HEK293 (cell line): ENCODE data around the gene ZNF337.

Experiments
- CTCF ChIA-PET: fragments of 350-600 bp; formaldehyde crosslinking; extraction: SDS; loops from one replicate; lab custom pipeline; 2021; ENCODE audit warnings: antibody characterized with exemption; lab: Yijun Ruan, JAX
- POLR2A ChIA-PET: fragments of 300-600 bp; formaldehyde crosslinking; extraction: SDS; loops from one replicate; lab custom pipeline; 2020; ENCODE audit warnings: antibody characterized with exemption, inconsistent platforms; lab: Yijun Ruan, JAX
- H3K27ac ChIP-seq: fragments of 200-500 bp; sonication (Bioruptor generic); 2 replicates; pipeline ENCODE4 v1.5.1; 2014; ENCODE audit warnings: low read depth, low read length, control low read depth, inconsistent platforms; ENCODE audit errors: extremely low read depth
- H3K36me3 ChIP-seq, 2 experiments: fragments of 200-500 bp in 1 of 2; sonication (Bioruptor generic) in 1 of 2; 1 replicate in 1 of 2; 2 replicates in 1 of 2; pipeline ENCODE4 v1.5.1; 2014 to 2017; ENCODE audit warnings: inconsistent platforms in 2 of 2, low read length in 2 of 2; ENCODE audit not compliant: control insufficient read depth in 2 of 2, insufficient read depth in 1 of 2
- H3K4me1 ChIP-seq: fragments of 200-500 bp; sonication (Bioruptor generic); 2 replicates; pipeline ENCODE4 v1.5.1; 2014; ENCODE audit warnings: mild to moderate bottlenecking, low read length, inconsistent platforms; ENCODE audit not compliant: control insufficient read depth, insufficient read depth
- H3K4me3 ChIP-seq: 2 replicates; pipeline ENCODE4 v1.5.1; 2011; ENCODE audit warnings: low read depth, mild to moderate bottlenecking, control low read depth, low read length, moderate library complexity
- H3K9me3 ChIP-seq: fragments of 200-500 bp; sonication (Bioruptor generic); 2 replicates; pipeline ENCODE4 v1.5.1; 2014; ENCODE audit warnings: low read depth, low read length, inconsistent platforms; ENCODE audit not compliant: control insufficient read depth, insufficient read depth
- AEBP2 ChIP-seq: fragments of 450-650 bp; formaldehyde crosslinking; IDR thresholded peaks from 2 replicates; pipeline ENCODE4 v1.5.1; 2016; ENCODE audit warnings: missing biosample characterization, missing genetic modification characterization, borderline replicate concordance
- BCL11A ChIP-seq: fragments of 450-650 bp; formaldehyde crosslinking; IDR thresholded peaks from 2 replicates; pipeline ENCODE4 v1.5.1; 2016; ENCODE audit warnings: low read depth, missing biosample characterization, missing genetic modification characterization
- FEZF1 ChIP-seq: fragments of 450-650 bp; formaldehyde crosslinking; IDR thresholded peaks from 2 replicates; pipeline ENCODE4 v1.5.1; 2016; ENCODE audit warnings: missing biosample characterization, missing genetic modification characterization
- IKZF3 ChIP-seq: fragments of 450-650 bp; IDR thresholded peaks from 2 replicates; pipeline ENCODE4 v1.5.0; 2018; ENCODE audit warnings: missing biosample characterization, mild to moderate bottlenecking, missing genetic modification characterization, moderate library complexity
- INSM2 ChIP-seq: fragments of 450-650 bp; formaldehyde crosslinking; IDR thresholded peaks from 2 replicates; pipeline ENCODE4 v1.5.1; 2016; ENCODE audit warnings: missing biosample characterization, missing genetic modification characterization
- KLF8 ChIP-seq: fragments of 450-650 bp; formaldehyde crosslinking; IDR thresholded peaks from 2 replicates; pipeline ENCODE4 v1.5.1; 2016; ENCODE audit warnings: missing biosample characterization, missing genetic modification characterization
- MZF1 ChIP-seq: fragments of 450-650 bp; formaldehyde crosslinking; IDR thresholded peaks from 2 replicates; pipeline ENCODE4 v1.5.1; 2017; ENCODE audit warnings: missing biosample characterization, missing genetic modification characterization, borderline replicate concordance
- PATZ1 ChIP-seq: fragments of 450-650 bp; formaldehyde crosslinking; IDR thresholded peaks from 2 replicates; pipeline ENCODE4 v1.5.1; 2016; ENCODE audit warnings: missing biosample characterization, missing genetic modification characterization
- ZBTB1 ChIP-seq: fragments of 450-650 bp; formaldehyde crosslinking; IDR thresholded peaks from 2 replicates; pipeline ENCODE4 v1.5.1; 2016; ENCODE audit warnings: missing biosample characterization, missing genetic modification characterization
- ZBTB7A ChIP-seq: fragments of 450-650 bp; formaldehyde crosslinking; IDR thresholded peaks from 2 replicates; pipeline ENCODE4 v1.5.1; 2016; ENCODE audit warnings: low read depth, missing biosample characterization, missing genetic modification characterization
- ZNF132 ChIP-seq: fragments of 450-650 bp; formaldehyde crosslinking; IDR thresholded peaks from 2 replicates; pipeline ENCODE4 v1.5.1; 2017; ENCODE audit warnings: missing biosample characterization, missing genetic modification characterization, borderline replicate concordance
- ZNF169 ChIP-seq: fragments of 450-650 bp; formaldehyde crosslinking; IDR thresholded peaks from 2 replicates; pipeline ENCODE4 v1.5.1; 2016; ENCODE audit warnings: missing biosample characterization, missing genetic modification characterization
- ZNF211 ChIP-seq: fragments of 450-650 bp; formaldehyde crosslinking; IDR thresholded peaks from 2 replicates; pipeline ENCODE4 v1.5.1; 2016; ENCODE audit warnings: low read depth, missing biosample characterization, missing genetic modification characterization
- ZNF24 ChIP-seq: fragments of 450-650 bp; formaldehyde crosslinking; IDR thresholded peaks from 2 replicates; pipeline ENCODE4 v1.5.1; 2016; ENCODE audit warnings: missing biosample characterization, missing genetic modification characterization
- ZNF48 ChIP-seq: fragments of 450-650 bp; formaldehyde crosslinking; IDR thresholded peaks from 2 replicates; pipeline ENCODE4 v1.5.1; 2016; ENCODE audit warnings: missing biosample characterization, missing genetic modification characterization
- ZNF501 ChIP-seq: fragments of 450-650 bp; formaldehyde crosslinking; IDR thresholded peaks from 2 replicates; pipeline ENCODE4 v1.5.1; 2016; ENCODE audit warnings: missing biosample characterization, missing genetic modification characterization
- ZNF513 ChIP-seq: fragments of 450-650 bp; IDR thresholded peaks from 2 replicates; pipeline ENCODE4 v1.5.1; 2018; ENCODE audit warnings: missing biosample characterization, missing genetic modification characterization
- ZNF514 ChIP-seq: fragments of 450-650 bp; formaldehyde crosslinking; IDR thresholded peaks from 2 replicates; pipeline ENCODE4 v1.5.1; 2016; ENCODE audit warnings: missing biosample characterization, missing genetic modification characterization
- ZNF555 ChIP-seq: fragments of 450-650 bp; formaldehyde crosslinking; conservative IDR thresholded peaks from 2 replicates; pipeline ENCODE4 v1.5.1; 2017; ENCODE audit warnings: missing biosample characterization, mild to moderate bottlenecking, missing genetic modification characterization, inconsistent platforms
- ZNF596 ChIP-seq: fragments of 450-650 bp; IDR thresholded peaks from 2 replicates; pipeline ENCODE4 v1.5.0; 2018; ENCODE audit warnings: missing biosample characterization, mild to moderate bottlenecking, missing genetic modification characterization, moderate library complexity
- ZNF624 ChIP-seq: fragments of 450-650 bp; formaldehyde crosslinking; IDR thresholded peaks from 2 replicates; pipeline ENCODE4 v1.5.1; 2017; ENCODE audit warnings: missing biosample characterization, missing genetic modification characterization
- ZNF692 ChIP-seq: fragments of 450-650 bp; formaldehyde crosslinking; IDR thresholded peaks from 2 replicates; pipeline ENCODE4 v1.5.1; 2016; ENCODE audit warnings: missing biosample characterization, missing genetic modification characterization
- ZNF768 ChIP-seq: fragments of 450-650 bp; formaldehyde crosslinking; IDR thresholded peaks from 2 replicates; pipeline ENCODE4 v1.5.1; 2018; ENCODE audit warnings: missing biosample characterization, mild to moderate bottlenecking, missing genetic modification characterization
- ZNF843 ChIP-seq: fragments of 450-650 bp; formaldehyde crosslinking; IDR thresholded peaks from 2 replicates; pipeline ENCODE4 v1.5.1; 2016; ENCODE audit warnings: missing biosample characterization, missing genetic modification characterization

ZNF337 gene

GRCh38 chr20:25739615-25740320 lies 43.1 kb upstream of the ZNF337 start:
- TF ChIP-seq AEBP2 (tag by site-specific recombination) (no peak), ZNF843 (tag by site-specific recombination) (no peak), ZNF24 (tag by site-specific recombination) (no peak), ZNF768 (tag by site-specific recombination) (no peak), ZNF501 (tag by site-specific recombination) (no peak), PATZ1 (no peak), ZNF48 (tag by site-specific recombination) (no peak), ZNF555 (no peak), ZNF211 (tag by site-specific recombination) (no peak), INSM2 (tag by site-specific recombination) (no peak), ZBTB1 (tag by site-specific recombination) (no peak), ZNF624 (tag by site-specific recombination) (no peak), ZBTB7A (tag by site-specific recombination) (no peak), MZF1 (tag by site-specific recombination) (no peak), ZNF596 (tag by site-specific recombination) (no peak)
- TF ChIP-seq, all 188 proteins: peak for 0
- Histone ChIP-seq H3K4me1 (0 out of 2 replicates have a peak, but pooled peaks cover 2% of the 10 kb centered on the region), H3K4me3 (no peak overlapping the region), H3K9me3 (no peaks in the 10 kb centered on the region), H3K27ac (no peak overlapping the region), H3K36me3 (no peaks in the 10 kb centered on the region)
- CTCF ChIA-PET = no interaction called here
- POLR2A ChIA-PET = no interaction called here

GRCh38 chr20:25738198-25738597 lies 41.5 kb upstream of the ZNF337 start:
- Histone ChIP-seq H3K27ac (no peak overlapping the region), H3K9me3 (no peaks in the 10 kb centered on the region), H3K36me3 (no peaks in the 10 kb centered on the region), H3K4me1 (no peaks in the 10 kb centered on the region), H3K4me3 (no peak overlapping the region)
- ChIA-PET CTCF (no interaction called here), POLR2A (no interaction called here)
- TF ChIP-seq BCL11A = no peak
- no peak for TF ChIP-seq ZBTB1 (tag by site-specific recombination)
- no peak for TF ChIP-seq ZNF513 (tag by site-specific recombination)
- no peak for TF ChIP-seq ZNF169 (tag by site-specific recombination)
- no peak for TF ChIP-seq ZNF132 (tag by site-specific recombination)
- TF ChIP-seq IKZF3 (tag by site-specific recombination) = no peak
- no peak for TF ChIP-seq ZNF514 (tag by site-specific recombination)
- no peak for TF ChIP-seq ZNF768 (tag by site-specific recombination)
- TF ChIP-seq FEZF1 (tag by site-specific recombination) = no peak
- no peak for TF ChIP-seq ZNF692 (tag by site-specific recombination)
- no peak for TF ChIP-seq KLF8 (tag by site-specific recombination)
